Prostate gland (tissue), 2 donors: ENCODE data around the gene ELF2.

Experiments
- POLR2AphosphoS5 ChIP-seq: sonication (generic); formaldehyde crosslinking; IDR thresholded peaks from one replicate; pipeline ENCODE4 v1.6.1; 2017; ENCODE audit warnings: antibody characterized with exemption
- TF ChIP-seq, protein P1 (sequence below), 4 experiments: fragments of 200-600 bp in 2 of 4; fragments of 450-650 bp in 2 of 4; sonication (generic) in 2 of 4; IDR thresholded peaks; 1 replicate in 3 of 4; 2 replicates in 1 of 4; pipeline ENCODE4 v1.5.1; 2016 to 2019; ENCODE audit warnings: antibody characterized with exemption in 4 of 4, mild to moderate bottlenecking in 2 of 4, moderate library complexity in 2 of 4

GRCh38 chr4:139207873-139208403, 30.9 kb upstream of the ELF2 start:
- no peak for TF ChIP-seq POLR2AphosphoS5
- TF ChIP-seq, protein P1, sequence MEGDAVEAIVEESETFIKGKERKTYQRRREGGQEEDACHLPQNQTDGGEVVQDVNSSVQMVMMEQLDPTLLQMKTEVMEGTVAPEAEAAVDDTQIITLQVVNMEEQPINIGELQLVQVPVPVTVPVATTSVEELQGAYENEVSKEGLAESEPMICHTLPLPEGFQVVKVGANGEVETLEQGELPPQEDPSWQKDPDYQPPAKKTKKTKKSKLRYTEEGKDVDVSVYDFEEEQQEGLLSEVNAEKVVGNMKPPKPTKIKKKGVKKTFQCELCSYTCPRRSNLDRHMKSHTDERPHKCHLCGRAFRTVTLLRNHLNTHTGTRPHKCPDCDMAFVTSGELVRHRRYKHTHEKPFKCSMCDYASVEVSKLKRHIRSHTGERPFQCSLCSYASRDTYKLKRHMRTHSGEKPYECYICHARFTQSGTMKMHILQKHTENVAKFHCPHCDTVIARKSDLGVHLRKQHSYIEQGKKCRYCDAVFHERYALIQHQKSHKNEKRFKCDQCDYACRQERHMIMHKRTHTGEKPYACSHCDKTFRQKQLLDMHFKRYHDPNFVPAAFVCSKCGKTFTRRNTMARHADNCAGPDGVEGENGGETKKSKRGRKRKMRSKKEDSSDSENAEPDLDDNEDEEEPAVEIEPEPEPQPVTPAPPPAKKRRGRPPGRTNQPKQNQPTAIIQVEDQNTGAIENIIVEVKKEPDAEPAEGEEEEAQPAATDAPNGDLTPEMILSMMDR (IDR thresholded peaks at IDR 0.05) = no peak
